Measurements from ENCODE around the gene POMP. TPM values are rescaled to one million over a fixed set of nuclear protein-coding genes. Genes with fewer than 3 reads are reported as not detected.

The POMP gene
- total RNA-seq, 1 experiment from 2014 or later: 92.2 TPM

DNA sequence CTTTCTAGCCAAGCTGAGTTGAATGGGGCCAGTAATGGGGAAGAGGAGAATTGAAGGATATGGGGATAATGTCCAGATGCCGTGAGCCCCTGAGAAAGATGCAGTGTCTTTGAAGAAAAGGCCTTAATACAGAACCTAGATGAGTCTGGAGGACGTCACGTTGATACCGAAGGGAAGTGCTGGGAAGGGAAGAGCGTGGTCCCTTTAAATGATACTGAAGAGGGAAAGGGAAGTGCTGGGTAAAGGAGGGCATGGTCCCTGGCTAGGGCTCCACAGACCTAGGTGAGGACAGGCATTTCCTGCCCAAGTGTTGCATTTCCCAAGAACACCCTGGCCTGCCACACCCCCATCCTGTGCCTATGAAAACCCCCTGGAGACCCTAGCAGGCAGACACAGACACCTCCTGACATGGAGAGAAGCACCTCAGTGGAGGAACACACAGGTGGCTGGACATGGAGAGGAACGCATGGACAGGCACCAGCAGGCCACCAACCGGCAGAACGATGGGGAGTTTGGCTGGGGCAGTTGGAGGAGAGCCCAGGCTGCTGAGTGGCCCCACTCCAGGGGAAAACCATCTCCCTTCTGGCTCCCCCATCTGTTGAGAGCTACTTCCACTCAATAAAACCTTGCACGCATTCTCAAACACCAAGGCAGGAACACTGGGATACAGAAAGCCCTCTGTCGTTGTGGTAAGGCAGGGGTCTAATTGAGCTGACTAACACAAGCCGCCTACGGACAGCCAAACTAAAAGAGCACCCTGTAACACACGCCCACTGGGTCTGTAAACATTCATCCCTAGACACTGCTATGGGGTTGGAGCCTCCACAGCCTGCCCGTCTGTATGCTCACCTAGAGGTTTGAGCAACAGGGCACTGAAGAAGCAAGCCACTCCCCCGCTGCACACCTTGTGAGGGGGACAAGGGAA, 34.9 kb upstream of the POMP start (continued):
- TF ChIP-seq GRHL2 (CRISPR knock-in tag; IDR thresholded peaks at IDR 0.05; ENCODE audit: insufficient replicate concordance, severe bottlenecking): no peak
- TF ChIP-seq, protein P1, sequence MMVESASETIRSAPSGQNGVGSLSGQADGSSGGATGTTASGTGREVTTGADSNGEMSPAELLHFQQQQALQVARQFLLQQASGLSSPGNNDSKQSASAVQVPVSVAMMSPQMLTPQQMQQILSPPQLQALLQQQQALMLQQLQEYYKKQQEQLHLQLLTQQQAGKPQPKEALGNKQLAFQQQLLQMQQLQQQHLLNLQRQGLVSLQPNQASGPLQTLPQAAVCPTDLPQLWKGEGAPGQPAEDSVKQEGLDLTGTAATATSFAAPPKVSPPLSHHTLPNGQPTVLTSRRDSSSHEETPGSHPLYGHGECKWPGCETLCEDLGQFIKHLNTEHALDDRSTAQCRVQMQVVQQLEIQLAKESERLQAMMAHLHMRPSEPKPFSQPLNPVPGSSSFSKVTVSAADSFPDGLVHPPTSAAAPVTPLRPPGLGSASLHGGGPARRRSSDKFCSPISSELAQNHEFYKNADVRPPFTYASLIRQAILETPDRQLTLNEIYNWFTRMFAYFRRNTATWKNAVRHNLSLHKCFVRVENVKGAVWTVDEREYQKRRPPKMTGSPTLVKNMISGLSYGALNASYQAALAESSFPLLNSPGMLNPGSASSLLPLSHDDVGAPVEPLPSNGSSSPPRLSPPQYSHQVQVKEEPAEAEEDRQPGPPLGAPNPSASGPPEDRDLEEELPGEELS (CRISPR knock-in tag; IDR thresholded peaks at IDR 0.05): no peak

DNA sequence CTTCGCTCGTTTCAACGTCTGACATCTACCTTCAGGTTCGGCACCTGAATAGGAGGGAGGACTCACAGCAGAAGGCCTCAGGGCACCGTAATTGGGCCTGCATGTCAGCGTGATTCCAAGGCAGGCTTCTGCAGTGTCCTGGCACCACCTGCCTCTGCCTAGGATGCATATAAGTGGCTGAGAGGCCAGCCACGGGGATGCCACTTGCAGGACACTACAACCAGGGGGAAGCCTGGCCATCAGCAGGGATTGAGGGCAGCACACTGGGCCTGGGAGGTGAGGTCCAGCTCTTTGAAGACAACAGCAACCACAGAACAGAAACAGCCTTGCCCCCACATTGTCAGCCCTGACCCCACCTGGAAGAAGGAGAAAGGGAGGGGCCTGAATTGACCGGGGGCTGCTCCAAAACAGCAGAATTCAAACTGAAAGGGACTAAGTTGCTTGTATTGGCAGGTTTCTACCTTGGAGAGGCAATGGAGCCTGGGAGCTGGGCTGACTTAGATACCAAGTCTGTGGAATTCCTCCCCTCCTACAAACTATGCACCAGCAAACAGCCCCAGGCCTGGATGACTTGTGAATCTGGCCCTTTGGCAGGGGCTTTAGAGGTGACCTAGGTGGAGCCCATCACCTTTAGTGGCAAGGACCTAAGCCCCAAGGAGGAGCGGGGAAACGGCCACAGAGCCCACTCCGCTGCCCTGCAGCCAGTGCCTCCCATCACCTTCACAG, 34.1 kb upstream of the POMP start:
- no peak overlapping the region for H3K27ac Mint-ChIP-seq
- no peaks in the 10 kb centered on the region for H3K36me3 Mint-ChIP-seq
- ChIA-PET CTCF (interaction anchor here (0.6 kb wide), 1 partner anchor 112 kb away, joined by 4 read pairs; no protein-coding TSS in a partner anchor), POLR2A (no interaction called here)
- no peaks in the 10 kb centered on the region for H3K9me3 Mint-ChIP-seq
- TF ChIP-seq, protein P2, sequence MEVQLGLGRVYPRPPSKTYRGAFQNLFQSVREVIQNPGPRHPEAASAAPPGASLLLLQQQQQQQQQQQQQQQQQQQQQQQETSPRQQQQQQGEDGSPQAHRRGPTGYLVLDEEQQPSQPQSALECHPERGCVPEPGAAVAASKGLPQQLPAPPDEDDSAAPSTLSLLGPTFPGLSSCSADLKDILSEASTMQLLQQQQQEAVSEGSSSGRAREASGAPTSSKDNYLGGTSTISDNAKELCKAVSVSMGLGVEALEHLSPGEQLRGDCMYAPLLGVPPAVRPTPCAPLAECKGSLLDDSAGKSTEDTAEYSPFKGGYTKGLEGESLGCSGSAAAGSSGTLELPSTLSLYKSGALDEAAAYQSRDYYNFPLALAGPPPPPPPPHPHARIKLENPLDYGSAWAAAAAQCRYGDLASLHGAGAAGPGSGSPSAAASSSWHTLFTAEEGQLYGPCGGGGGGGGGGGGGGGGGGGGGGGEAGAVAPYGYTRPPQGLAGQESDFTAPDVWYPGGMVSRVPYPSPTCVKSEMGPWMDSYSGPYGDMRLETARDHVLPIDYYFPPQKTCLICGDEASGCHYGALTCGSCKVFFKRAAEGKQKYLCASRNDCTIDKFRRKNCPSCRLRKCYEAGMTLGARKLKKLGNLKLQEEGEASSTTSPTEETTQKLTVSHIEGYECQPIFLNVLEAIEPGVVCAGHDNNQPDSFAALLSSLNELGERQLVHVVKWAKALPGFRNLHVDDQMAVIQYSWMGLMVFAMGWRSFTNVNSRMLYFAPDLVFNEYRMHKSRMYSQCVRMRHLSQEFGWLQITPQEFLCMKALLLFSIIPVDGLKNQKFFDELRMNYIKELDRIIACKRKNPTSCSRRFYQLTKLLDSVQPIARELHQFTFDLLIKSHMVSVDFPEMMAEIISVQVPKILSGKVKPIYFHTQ (CRISPR knock-in tag; IDR thresholded peaks at IDR 0.05): no peak
- H3K27me3 Mint-ChIP-seq (ENCODE audit: low read depth): no peaks in the 10 kb centered on the region; the same call in 1 of the 2 replicates
- DNase-seq (ENCODE audit: low spot score) (no peak), ATAC-seq (no peak)
- no peak overlapping the region for H3K4me3 Mint-ChIP-seq
- H3K4me1 Mint-ChIP-seq: peaks cover 27% of the 10 kb centered on the region

DNA sequence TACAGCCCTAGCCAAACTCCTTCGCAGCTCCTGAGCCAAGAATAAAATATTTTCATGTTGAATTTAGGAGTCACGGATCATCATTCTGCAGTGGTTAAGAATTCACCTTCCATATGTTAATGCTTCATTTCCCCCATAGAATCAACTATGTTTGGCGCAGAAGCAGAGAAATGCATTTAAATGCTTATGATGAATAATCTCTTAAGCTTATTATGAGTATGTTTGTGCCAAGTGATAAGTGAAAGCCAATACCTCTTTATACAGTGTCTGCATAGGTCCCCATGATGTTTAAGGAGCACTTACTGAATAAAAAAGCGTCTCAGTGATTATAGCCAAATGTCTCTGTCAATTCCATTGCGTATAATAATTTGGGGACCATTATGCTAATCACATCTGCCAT, 32.7 kb upstream of the POMP start:
- no peak overlapping the region for H3K27ac Mint-ChIP-seq
- H3K9me3 Mint-ChIP-seq: no peaks in the 10 kb centered on the region
- ATAC-seq (no peak), DNase-seq (ENCODE audit: low spot score) (no peak)
- H3K36me3 Mint-ChIP-seq: no peaks in the 10 kb centered on the region
- CTCF ChIA-PET: interaction anchor here (0.6 kb wide), 1 partner anchor 14 kb away, joined by 4 read pairs; no protein-coding TSS in a partner anchor
- no peaks in the 10 kb centered on the region; the same call in 1 of the 2 replicates for H3K27me3 Mint-ChIP-seq (ENCODE audit: low read depth)
- TF ChIP-seq TP53 (CRISPR knock-in tag; IDR thresholded peaks at IDR 0.05) (no peak), ZNF396 (CRISPR knock-in tag; IDR thresholded peaks at IDR 0.05; ENCODE audit: borderline replicate concordance) (no peak), FOXJ3 (CRISPR knock-in tag; IDR thresholded peaks at IDR 0.05; ENCODE audit: borderline replicate concordance) (no peak), NR2C2 (CRISPR knock-in tag; IDR thresholded peaks at IDR 0.05) (no peak), NFE2L1 (CRISPR knock-in tag; IDR thresholded peaks at IDR 0.05) (no peak), ZNF263 (CRISPR knock-in tag; IDR thresholded peaks at IDR 0.05; ENCODE audit: low read depth) (no peak), ZNF671 (CRISPR knock-in tag; IDR thresholded peaks at IDR 0.05) (no peak), CREM (CRISPR knock-in tag; IDR thresholded peaks at IDR 0.05) (no peak), NR1H2 (CRISPR knock-in tag; IDR thresholded peaks at IDR 0.05) (no peak)
- TF ChIP-seq, protein P3, sequence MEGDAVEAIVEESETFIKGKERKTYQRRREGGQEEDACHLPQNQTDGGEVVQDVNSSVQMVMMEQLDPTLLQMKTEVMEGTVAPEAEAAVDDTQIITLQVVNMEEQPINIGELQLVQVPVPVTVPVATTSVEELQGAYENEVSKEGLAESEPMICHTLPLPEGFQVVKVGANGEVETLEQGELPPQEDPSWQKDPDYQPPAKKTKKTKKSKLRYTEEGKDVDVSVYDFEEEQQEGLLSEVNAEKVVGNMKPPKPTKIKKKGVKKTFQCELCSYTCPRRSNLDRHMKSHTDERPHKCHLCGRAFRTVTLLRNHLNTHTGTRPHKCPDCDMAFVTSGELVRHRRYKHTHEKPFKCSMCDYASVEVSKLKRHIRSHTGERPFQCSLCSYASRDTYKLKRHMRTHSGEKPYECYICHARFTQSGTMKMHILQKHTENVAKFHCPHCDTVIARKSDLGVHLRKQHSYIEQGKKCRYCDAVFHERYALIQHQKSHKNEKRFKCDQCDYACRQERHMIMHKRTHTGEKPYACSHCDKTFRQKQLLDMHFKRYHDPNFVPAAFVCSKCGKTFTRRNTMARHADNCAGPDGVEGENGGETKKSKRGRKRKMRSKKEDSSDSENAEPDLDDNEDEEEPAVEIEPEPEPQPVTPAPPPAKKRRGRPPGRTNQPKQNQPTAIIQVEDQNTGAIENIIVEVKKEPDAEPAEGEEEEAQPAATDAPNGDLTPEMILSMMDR (IDR thresholded peaks at IDR 0.05): no peak
- TF ChIP-seq, protein P4, sequence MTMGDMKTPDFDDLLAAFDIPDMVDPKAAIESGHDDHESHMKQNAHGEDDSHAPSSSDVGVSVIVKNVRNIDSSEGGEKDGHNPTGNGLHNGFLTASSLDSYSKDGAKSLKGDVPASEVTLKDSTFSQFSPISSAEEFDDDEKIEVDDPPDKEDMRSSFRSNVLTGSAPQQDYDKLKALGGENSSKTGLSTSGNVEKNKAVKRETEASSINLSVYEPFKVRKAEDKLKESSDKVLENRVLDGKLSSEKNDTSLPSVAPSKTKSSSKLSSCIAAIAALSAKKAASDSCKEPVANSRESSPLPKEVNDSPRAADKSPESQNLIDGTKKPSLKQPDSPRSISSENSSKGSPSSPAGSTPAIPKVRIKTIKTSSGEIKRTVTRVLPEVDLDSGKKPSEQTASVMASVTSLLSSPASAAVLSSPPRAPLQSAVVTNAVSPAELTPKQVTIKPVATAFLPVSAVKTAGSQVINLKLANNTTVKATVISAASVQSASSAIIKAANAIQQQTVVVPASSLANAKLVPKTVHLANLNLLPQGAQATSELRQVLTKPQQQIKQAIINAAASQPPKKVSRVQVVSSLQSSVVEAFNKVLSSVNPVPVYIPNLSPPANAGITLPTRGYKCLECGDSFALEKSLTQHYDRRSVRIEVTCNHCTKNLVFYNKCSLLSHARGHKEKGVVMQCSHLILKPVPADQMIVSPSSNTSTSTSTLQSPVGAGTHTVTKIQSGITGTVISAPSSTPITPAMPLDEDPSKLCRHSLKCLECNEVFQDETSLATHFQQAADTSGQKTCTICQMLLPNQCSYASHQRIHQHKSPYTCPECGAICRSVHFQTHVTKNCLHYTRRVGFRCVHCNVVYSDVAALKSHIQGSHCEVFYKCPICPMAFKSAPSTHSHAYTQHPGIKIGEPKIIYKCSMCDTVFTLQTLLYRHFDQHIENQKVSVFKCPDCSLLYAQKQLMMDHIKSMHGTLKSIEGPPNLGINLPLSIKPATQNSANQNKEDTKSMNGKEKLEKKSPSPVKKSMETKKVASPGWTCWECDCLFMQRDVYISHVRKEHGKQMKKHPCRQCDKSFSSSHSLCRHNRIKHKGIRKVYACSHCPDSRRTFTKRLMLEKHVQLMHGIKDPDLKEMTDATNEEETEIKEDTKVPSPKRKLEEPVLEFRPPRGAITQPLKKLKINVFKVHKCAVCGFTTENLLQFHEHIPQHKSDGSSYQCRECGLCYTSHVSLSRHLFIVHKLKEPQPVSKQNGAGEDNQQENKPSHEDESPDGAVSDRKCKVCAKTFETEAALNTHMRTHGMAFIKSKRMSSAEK (CRISPR knock-in tag; IDR thresholded peaks at IDR 0.05; ENCODE audit: borderline replicate concordance): no peak
- TF ChIP-seq, protein P5, sequence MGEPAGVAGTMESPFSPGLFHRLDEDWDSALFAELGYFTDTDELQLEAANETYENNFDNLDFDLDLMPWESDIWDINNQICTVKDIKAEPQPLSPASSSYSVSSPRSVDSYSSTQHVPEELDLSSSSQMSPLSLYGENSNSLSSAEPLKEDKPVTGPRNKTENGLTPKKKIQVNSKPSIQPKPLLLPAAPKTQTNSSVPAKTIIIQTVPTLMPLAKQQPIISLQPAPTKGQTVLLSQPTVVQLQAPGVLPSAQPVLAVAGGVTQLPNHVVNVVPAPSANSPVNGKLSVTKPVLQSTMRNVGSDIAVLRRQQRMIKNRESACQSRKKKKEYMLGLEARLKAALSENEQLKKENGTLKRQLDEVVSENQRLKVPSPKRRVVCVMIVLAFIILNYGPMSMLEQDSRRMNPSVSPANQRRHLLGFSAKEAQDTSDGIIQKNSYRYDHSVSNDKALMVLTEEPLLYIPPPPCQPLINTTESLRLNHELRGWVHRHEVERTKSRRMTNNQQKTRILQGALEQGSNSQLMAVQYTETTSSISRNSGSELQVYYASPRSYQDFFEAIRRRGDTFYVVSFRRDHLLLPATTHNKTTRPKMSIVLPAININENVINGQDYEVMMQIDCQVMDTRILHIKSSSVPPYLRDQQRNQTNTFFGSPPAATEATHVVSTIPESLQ (CRISPR knock-in tag; IDR thresholded peaks at IDR 0.05): no peak
- TF ChIP-seq, protein P6, sequence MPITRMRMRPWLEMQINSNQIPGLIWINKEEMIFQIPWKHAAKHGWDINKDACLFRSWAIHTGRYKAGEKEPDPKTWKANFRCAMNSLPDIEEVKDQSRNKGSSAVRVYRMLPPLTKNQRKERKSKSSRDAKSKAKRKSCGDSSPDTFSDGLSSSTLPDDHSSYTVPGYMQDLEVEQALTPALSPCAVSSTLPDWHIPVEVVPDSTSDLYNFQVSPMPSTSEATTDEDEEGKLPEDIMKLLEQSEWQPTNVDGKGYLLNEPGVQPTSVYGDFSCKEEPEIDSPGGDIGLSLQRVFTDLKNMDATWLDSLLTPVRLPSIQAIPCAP (CRISPR knock-in tag; IDR thresholded peaks at IDR 0.05): no peak
- peaks cover 27% of the 10 kb centered on the region for H3K4me1 Mint-ChIP-seq
- POLR2A ChIA-PET: no interaction called here
- H3K4me3 Mint-ChIP-seq: no peak overlapping the region
